UCSD-AML1 (cell line): Measurements from ENCODE around the gene PAX1.

Source experiments
- DNase-seq: peaks from one replicate; lab custom pipeline; 2025; ENCODE audit not compliant: unreplicated experiment; lab: John Stamatoyannopoulos, UW

Gene PAX1

DNA sequence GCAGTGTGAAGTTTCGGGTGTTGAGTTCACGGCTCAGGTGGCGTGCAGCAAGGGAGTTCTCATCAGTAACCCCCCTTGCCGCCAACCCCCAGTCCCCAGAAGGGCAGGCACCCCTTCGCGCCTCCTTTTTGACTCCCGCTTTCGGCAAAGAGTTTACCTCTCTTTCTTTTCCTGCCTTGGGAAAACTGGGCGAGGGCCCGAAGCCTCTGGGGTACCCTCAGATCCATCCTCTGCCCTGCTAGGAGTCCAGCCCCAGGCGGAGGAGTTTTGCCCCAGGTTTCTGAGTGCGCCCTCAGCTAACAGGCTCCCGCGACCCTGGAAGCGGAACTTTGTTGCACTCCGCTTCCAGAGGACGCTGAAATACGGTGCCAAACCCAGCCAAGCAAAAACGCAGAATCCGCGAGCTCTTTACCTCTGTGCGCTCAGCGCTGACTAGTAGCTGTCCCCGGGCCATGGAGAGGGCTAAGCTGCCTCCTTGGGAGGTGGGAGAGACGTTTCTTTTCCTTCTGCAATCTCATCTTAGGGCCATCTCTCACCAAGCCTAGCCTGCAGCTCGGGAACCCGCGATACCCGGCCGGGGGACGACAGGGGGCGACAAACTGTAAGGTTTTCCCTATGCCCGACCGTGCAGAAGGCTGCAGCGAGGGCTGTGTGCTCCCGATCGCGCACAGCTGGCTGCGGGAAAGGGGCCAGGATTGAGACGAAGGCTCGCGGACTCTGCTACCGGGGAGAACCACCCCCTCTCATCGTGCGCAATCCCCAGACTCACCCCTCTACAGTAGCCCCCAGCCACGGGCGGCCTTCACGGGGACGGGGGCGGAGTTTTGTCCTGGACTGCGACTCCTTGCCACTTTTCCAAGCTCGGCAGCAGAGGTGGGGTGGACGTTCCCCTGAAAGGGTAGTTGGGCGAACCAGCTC lies 2.7 kb upstream of the PAX1 start:
- no peak for DNase-seq

DNA sequence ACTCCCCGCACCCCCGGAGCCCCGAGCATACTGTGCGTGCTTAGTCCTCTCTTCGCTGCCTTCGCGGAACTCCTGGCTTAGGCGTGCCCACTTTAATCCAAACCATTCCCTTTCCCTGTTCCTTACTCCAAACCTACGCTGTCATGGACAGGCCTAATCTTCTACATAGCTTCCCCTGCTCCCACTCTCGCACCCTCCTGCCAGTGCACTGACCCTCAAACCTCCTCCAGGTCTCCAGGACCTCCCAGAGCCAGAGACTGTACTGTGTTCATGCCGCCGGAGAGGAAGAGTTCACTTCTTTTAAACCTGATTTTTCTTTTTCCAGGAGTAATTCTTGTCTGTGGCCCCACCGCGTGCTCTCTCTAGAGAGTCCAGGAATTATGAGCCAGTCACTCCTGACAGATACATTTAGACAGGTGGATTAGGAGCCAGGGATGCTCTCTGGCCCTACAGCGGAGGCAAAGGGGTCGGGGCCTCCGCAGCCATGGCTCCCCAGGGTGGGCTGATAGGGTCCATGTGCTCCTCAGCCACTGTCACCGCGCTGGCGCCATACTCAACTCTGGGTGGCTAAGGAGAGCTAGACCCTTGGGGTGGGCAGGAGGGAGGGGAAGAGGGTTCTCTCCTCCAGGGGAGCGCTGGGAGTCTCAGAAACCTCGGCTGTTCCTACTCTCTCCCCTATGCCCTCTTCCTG lies 1.6 kb upstream of the PAX1 start:
- DNase-seq: no peak

DNA sequence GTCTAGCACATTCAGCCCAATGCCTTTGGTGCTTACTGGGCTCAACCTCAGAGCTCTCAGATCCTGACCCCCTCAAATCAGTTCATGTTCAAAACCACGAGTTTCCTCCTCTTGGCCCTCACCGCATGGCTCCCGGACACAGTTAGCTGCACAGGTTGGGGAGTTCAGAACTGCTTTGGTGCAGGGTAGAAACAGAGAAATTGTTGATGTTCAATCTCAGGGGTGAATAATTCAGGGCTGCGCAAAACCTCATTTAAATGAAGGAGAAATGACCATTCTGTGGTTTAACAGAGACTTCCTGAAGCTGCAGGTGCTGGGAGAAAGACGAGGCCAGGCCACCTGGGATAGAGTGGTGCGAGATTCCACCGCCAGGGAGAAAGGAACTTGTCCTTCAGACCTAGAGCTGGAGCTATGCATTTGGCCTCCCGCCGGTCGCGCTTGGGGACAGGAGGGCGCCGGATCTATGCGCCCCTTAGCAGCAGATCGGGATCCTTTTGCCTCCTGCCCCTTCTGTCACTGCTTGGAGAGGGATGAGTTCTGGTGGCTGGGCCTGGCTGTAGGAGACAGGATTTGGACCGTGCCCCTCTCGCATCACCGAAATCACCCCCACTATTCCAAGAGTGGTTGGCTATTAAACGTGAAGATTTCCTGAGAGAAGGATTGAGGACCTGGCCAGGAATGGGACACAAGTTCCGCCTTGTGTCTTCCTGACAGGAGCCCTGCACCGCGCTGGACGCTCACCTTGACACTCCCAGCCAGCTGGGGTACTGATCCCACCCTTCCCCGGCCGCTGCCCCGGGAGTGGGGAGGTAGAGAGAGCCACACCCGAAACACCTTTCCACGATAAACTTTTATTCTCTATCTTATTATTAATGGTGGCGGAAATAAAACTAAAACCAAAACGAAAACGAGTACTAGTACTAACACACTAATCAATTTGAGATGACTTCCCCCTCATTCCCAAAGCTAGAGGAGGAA lies 767 bp upstream of the PAX1 start:
- no peak for DNase-seq

DNA sequence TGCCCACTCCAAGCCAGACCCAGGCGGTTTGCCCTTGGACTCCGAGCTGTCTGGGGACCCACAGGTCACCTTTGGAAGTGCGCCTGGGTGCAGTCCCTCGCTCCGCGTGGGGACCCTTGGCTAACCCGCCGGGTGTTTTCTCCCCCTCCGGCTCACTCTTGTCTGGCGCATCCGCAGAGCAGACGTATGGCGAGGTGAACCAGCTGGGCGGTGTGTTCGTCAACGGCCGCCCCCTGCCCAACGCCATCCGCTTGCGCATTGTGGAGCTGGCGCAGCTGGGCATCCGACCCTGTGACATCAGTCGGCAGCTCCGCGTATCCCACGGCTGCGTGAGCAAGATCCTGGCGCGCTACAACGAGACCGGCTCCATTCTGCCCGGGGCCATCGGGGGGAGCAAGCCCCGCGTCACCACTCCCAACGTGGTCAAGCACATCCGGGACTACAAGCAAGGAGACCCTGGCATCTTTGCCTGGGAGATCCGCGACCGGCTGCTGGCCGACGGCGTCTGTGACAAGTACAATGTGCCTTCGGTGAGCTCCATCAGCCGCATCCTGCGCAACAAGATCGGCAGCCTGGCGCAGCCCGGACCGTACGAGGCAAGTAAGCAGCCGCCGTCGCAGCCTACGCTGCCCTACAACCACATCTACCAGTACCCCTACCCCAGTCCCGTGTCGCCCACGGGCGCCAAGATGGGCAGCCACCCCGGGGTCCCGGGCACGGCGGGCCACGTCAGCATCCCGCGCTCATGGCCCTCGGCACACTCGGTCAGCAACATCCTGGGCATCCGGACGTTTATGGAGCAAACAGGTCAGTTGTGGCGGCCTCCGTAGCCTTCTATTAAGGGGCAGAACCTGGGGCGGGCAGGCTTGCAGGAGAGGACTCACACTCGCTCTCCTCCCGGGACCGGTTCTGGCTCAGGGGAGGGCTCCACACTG lies 1.1 kb downstream of the PAX1 start:
- no peak for DNase-seq

DNA sequence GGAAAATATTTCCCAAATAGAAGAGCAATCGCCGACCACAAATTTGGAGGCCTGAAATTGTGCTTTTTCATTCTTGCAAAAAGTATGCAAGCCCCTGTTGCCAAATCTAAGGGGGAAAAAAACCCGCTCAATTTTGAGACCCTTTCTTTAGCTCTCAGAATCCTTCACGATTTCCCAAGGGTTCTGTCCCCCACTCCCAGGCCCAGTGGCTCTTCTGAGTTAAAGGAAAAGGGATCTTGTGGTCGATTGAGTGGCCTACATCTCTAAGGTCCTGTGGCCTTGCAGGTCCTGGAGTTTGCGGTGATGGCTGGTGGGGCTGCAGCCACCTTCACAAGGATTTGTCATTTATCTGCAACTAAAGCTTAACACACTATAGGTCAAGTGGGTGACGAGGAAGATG lies 1.8 kb downstream of the PAX1 start:
- no peak for DNase-seq

DNA sequence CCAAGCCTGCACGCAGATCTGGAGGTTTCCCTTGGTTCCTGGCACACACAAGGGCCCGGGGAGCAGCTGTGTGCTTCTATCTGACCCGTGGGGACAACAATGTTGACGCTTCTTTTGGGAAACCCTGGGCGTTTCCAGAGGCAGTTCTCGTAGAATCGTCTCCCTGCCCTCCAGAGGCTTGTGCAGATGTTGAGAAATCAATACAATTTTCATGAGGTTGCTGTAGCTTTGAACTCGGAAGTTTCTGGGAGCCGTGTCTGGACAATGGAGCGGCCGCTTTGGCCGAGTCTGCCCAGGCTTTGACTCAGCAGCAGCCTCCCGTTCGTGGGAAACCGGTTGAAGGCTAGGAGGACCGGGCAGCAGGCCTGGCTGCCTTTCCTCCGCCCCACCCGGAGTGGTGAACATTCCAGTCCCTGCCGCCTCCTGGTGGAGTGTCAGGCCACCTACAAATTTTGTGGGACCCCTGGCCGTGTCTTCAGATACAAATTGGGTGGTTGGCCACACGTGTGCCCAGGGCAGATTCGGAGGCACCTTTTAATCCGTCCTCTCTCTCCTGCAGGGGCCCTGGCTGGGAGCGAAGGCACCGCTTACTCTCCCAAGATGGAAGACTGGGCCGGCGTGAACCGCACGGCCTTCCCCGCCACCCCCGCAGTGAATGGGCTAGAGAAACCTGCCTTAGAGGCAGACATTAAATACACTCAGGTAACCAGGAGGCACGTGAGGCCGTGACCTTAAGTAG lies 2.7 kb downstream of the PAX1 start:
- no peak for DNase-seq

DNA sequence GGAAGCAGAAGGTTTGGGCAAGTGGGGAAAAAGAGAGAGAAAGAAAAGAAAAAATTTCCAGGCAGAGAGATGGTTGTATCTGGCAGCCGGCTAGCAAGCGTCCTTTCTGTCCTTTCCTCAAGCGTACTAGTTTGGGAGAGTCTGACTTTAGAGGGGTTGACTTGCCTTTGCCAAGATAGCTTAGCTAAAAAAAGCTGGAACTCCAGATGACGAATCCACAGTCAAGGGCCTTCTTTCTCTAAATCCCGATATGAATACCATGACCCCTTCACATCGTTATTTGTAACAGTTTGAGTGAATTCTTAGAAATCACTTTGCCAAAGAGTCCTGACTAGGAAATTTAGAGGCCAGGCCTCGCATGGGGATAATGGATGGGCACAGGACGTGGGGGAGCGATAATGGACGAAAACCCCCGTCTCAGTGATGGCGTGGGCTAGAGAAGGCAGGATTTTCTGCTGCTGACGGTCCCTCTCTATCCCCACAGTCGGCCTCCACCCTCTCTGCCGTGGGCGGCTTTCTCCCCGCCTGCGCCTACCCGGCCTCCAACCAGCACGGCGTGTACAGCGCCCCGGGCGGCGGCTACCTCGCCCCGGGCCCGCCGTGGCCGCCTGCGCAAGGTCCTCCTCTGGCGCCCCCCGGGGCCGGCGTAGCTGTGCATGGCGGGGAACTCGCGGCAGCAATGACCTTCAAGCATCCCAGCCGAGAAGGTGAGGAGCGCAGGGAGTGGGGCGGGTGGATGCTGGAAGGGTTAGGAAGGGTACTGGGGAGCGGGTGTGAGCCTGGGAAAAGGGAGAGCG lies 3.5 kb downstream of the PAX1 start:
- DNase-seq: no peak

DNA sequence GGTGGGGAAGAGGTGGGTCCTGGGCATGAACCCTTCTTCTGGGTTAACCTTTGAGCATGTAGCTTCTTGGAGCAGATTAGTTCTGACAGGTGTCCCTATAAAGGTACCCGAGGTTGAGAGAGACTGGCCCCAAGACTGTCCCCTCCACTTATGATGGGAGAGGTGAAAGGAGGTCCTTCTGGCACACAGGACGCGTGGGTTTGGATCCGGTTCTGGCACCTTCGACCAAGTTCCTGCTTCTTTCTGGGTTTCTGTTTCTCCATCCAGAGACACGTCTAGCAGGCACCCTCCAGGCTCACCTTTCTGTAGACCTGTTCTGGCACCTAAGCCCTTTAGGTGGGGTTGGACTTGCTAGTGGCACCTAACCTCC lies 4.1 kb downstream of the PAX1 start:
- DNase-seq: no peak

DNA sequence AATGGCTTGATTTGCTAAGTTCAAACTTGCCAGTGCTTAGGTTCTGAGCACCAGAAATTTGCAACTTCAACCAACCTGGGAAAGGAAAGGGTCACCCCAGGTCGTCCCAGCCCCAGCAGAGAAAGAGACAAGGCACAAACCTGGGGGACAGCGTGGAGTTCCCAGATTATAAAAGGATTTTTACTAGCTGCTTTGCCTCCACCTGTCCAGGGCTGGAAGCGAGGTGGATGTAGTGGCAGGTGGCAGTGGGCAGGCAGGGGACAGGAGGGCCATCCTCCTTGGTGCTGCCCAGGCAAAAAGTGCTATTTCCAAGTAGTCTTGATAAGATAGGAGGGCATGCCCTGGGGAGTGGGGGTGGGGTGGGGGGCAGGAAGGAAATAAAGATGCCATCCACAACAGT lies 4.9 kb downstream of the PAX1 start:
- no peak for DNase-seq

DNA sequence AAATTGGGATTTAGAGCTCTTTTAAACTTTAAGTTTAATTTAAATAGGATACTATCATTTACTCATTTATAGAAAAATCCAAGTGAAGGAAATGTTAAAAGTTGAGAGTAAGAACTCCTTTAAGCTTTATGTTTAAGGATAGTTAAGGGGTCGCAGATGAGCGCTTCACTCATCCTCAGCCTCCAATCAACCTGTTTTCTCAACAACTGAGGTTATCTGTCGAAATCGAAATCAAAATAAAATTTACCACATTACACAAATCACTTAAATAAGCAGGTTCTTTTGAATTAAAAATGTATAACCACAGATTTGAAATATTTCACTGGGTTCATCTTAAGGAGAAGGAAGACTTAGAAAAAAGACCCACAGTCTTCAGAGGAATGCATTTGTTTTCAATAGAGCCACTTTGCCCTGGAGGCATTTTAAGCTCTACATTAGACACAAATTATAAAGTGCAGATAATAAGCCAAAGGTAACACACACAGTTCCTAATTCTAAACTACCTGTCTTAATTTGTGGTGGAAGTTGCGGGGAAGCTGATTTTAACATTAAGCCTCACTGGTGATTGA lies 5.5 kb downstream of the PAX1 start:
- no peak for DNase-seq

DNA sequence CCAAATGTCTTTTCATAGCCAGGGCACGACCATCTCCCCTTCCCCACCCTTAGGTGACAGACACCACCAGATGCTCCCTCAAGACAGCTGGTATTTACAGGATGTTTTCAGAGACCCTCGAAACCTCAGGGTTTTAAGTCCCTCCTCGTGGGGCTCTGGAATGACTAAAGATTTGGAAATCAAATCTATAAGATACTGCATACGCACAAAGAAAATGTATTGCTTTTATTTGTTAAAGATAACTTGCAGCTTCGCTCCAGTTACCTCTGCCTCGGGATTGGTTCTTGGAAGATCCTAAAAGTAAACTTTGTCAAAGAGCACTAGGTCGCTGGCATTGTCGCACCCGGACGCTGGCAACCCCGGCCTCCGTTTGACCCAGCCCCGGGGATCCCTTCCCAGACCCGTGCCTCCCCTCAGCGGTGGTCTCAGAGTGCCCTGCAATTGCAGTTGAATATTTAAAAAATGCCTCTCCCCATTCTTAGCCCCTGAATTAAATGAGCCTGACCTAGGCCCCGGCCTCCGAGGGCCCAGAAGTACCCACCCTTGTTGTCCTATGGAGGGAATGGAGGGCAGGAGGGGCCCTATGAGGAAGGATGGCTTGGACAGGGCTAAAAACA lies 7.1 kb downstream of the PAX1 start:
- no peak for DNase-seq

DNA sequence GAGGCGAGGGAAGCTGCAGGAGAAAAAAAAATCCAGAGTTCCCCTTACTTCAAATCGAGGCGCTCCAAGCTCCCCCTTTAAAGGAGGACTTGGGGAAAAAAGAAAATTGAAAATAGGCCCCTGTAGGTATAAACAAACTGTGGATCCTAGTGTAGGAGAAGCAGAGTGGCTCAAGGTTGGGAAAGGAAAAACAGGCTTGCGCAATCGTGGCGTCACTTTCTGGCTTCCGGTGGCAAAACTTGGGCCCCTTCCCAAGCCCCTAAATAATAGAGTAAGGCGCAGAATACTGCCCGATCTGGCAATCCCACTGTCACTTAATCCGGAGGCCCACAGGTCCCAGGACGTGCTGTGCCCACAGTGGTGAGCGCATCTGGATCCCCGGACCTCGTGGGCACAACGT lies 8.0 kb downstream of the PAX1 start:
- DNase-seq: no peak

DNA sequence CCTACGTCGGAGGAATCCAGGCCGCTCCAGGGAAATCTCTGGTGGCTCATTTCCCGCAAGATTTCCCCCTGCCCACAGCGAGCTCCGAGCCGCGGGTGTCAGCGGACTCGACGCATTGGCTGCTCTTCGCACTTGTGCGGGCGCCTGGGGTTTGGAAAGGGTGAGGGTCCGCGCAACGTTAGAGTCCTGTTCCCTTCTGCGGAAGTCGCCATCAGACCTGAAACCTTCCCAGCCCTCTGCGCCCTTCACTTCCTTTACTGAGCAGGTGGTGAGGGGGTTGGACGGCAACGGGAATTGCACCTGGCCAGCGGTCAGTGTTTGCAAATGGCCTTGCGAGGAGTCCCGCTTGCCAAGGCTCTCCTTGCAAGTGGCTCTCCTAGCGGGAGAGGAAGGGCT lies 8.4 kb downstream of the PAX1 start:
- no peak for DNase-seq

DNA sequence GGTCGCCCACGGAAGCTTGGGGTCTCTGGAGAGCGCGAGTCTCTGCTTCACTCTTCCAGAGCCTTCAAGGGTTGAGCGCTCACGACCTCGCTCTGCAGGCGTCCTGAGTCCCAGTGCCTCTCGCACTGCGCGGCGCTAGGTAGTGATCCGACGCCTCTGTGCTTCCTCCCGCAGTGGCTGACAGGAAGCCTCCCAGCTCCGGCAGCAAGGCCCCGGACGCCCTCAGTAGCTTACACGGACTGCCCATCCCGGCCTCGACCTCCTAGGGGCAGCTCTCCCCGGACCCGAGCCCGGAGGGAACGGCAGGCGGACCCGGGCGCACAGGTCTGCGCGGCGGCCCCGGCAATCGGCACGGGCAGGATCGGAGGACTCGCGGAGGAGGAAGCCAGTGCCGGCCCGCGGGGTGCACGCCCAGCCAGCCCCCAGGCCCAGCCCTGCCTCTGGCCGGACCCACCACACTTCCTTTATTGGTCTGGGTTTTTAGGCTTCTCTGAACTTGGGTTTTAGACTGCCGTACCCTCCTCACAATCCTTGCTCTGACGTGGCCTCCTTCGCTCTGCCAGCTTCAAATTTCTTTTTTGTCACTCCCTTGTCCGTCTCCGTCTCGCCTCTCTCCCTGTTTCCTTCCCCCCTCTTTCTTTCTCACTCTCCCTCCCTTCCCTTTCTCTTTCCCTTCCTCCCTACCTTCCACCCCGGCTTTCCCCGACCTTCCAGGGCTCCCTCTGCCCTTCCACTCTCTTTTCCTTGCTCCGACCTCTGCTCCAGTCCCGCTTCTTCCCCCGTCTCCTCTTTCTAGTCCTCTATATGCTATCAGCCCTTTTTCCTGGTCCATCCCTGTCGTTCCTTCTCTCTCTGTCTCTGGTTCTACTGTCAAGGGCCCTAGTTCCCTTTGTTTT lies 9.1 kb downstream of the PAX1 start:
- no peak for DNase-seq

DNA sequence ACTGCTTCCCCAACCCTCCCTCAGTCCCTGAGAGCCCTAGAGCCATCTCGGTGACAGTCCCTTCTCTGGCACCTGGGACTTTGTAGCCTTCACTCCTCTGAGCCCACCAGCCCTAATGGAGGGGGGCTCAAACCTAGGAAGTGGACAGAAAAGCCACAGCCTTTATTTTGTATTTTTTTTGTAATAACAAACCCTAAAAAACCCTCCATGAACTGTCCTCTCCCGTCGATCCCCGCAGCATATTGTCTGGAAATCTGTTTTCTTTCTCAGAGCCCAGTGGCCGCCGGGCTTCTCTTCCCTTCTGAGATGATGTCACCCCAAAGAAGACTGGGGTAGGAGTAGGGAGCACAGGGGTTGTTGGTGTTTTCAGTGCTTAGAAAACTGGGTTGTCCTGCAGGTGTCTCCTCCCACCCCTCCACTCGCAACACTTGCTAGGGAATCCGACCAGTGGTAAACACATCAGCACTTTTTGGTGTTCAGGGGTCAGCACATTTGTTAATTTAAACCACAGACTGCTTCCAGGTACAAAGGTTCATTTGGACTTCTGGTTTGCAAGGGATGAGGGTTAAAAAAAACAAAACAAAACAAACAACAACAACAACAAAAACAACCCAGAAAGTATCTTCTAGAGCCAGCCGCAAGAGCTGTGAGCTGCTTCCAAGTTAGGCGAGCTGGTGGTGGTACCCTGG lies 9.9 kb downstream of the PAX1 start:
- no peak for DNase-seq

DNA sequence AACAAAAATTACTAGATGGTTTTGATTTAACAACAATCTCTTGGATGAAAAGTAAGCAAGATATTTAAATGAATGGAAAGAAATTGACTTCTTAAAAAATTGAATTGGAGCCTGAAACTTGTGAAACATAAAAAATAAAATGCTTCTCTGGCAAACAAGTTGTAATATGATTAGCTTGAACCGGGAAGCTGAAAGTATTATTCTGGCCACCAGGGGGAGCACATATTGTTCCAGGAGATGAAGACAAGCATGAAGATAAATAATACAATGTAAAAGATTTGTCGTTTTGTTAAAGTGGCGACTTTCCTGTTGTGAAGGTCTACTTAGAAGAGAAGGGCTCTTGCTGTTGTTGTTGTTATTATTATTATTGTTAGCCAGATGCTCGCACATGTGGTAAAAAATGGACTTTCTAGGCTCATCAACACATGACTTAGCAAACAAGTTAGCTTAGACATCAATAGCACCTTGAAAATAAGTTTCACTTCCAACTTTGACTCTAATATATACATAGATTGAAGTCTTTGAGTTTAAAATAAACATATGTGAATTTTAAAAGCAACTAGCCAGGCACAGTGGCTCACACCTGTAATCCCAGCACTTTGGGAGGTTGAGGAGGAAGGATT lies 14.2 kb downstream of the PAX1 start:
- no peak for DNase-seq
